Measurements from ENCODE around the gene TNPO1. TPM values are rescaled to one million over a fixed set of nuclear protein-coding genes. Genes with fewer than 3 reads are reported as not detected.

Gene TNPO1
- total RNA-seq, 3 donors from 2014 or later (not counting 1 experiment from before 2014, with no cell fraction given), result 64.9 to 98.3 (median 97.6) TPM

DNA sequence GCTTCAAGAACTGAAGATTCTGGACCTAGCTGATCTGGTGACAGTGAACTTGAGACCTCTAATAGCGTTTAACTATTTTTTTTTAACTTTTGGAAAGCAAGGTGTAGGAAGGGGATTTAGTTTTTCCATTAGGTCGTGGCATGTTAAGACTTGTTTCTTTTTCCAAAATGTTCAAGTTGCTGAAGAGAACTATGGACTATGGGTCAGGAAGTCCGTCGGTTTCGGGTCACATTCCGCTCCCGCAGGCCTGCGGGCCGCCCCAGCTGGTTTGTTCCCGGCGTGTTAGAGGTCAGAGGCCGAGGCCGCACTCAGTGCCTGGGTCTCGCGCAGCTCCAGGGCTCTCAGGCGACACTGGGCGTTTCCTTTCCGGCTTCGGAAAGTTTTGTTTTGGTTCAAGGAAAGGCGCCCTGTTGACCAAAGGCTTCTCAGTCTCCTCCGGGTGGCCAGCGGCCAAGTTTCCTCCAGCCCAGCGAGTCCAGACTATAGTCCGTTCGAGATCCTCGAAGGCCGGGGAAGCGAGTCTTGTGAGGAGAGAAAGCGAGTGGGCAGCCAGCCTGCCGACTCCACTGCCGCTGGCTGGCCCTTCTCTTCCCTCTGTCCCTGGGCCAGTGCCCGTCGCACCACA is 138.8 kb downstream of the TNPO1 start:
- TF ChIP-seq, protein P1, sequence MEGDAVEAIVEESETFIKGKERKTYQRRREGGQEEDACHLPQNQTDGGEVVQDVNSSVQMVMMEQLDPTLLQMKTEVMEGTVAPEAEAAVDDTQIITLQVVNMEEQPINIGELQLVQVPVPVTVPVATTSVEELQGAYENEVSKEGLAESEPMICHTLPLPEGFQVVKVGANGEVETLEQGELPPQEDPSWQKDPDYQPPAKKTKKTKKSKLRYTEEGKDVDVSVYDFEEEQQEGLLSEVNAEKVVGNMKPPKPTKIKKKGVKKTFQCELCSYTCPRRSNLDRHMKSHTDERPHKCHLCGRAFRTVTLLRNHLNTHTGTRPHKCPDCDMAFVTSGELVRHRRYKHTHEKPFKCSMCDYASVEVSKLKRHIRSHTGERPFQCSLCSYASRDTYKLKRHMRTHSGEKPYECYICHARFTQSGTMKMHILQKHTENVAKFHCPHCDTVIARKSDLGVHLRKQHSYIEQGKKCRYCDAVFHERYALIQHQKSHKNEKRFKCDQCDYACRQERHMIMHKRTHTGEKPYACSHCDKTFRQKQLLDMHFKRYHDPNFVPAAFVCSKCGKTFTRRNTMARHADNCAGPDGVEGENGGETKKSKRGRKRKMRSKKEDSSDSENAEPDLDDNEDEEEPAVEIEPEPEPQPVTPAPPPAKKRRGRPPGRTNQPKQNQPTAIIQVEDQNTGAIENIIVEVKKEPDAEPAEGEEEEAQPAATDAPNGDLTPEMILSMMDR (IDR thresholded peaks at IDR 0.05), result no peak
- Mint-ChIP-seq H3K27me3 (ENCODE audit: low read depth in 2 of 2) (peaks cover 1 to 7% of the 10 kb centered on the region in 2 donors), H3K27ac (peak overlapping the region; percentile 82 to 98), H3K36me3 (no peaks in the 10 kb centered on the region), H3K9me3 (no peaks in the 10 kb centered on the region), H3K4me3 (peak overlapping the region; percentile 92), H3K4me1 (peaks cover 27 to 33% of the 10 kb centered on the region in 2 donors)
- WGBS (ENCODE audit: insufficient coverage), result 5% methylated on average over 33 of the region's 33 CpGs
- Histone ChIP-seq H3K27ac (ENCODE audit: low read length) (peak overlapping the region; percentile 23), H3K36me3 (ENCODE audit: control insufficient read depth, insufficient read depth, low read length) (no peaks in the 10 kb centered on the region), H3K4me1 (ENCODE audit: control insufficient read depth, insufficient read depth, low read length) (peaks cover 10% of the 10 kb centered on the region), H3K4me3 (ENCODE audit: low read length) (peak overlapping the region; percentile 51), H3K27me3 (ENCODE audit: control insufficient read depth, insufficient read depth, low read length) (peaks cover 11% of the 10 kb centered on the region), H3K9me3 (ENCODE audit: control insufficient read depth, insufficient read depth, low read length) (no peaks in the 10 kb centered on the region)
- ATAC-seq (peak; percentile 38 to 49 (median 41)), DNase-seq (no peak)
- intact Hi-C loops (cut with micrococcal nuclease), result loop anchor here (5.0 kb wide), 3 partner anchors 108 to 247 kb away; partner anchors contain the start of gene TNPO1

GRCh38 chr5:72955768-72956323 is 139.4 kb downstream of the TNPO1 start, which contains the start of gene FCHO2:
Gene FCHO2 (plus strand): TSS chr5:72956041. CDS start chr5:72956097, 56 bp downstream.
- H3K36me3 Mint-ChIP-seq, result no peaks in the 10 kb centered on the region
- H3K4me1 Mint-ChIP-seq, result peaks cover 27 to 33% of the 10 kb centered on the region in 2 donors
- peak within 1 kb of the TSS; percentile 51 for H3K4me3 ChIP-seq (ENCODE audit: low read length)
- H3K27me3 Mint-ChIP-seq (ENCODE audit: low read depth in 2 of 2), result peaks cover 0 to 6% of the 10 kb centered on the region in 2 donors
- peaks cover 11% of the 10 kb centered on the region for H3K27me3 ChIP-seq (ENCODE audit: control insufficient read depth, insufficient read depth, low read length)
- peak; percentile 96 to 99 (median 97) for ATAC-seq
- H3K36me3 ChIP-seq (ENCODE audit: control insufficient read depth, insufficient read depth, low read length), result no peaks in the 10 kb centered on the region
- TF ChIP-seq, protein P1 (IDR thresholded peaks at IDR 0.05), result peak; percentile 70
- H3K27ac Mint-ChIP-seq, result peak within 1 kb of the TSS; percentile 82 to 98
- WGBS (ENCODE audit: insufficient coverage), result under 1% methylated on average over 64 of the region's 64 CpGs
- DNase-seq, result peak; percentile 98
- peak within 1 kb of the TSS; percentile 23 for H3K27ac ChIP-seq (ENCODE audit: low read length)
- H3K9me3 ChIP-seq (ENCODE audit: control insufficient read depth, insufficient read depth, low read length), result no peaks in the 10 kb centered on the region
- H3K9me3 Mint-ChIP-seq, result no peaks in the 10 kb centered on the region
- intact Hi-C loops (cut with micrococcal nuclease), result loop anchor here (5.0 kb wide), 3 partner anchors 109 to 246 kb away; partner anchors contain the start of gene TNPO1
- H3K4me3 Mint-ChIP-seq, result peak within 1 kb of the TSS; percentile 95
- peaks cover 10% of the 10 kb centered on the region for H3K4me1 ChIP-seq (ENCODE audit: control insufficient read depth, insufficient read depth, low read length)

DNA sequence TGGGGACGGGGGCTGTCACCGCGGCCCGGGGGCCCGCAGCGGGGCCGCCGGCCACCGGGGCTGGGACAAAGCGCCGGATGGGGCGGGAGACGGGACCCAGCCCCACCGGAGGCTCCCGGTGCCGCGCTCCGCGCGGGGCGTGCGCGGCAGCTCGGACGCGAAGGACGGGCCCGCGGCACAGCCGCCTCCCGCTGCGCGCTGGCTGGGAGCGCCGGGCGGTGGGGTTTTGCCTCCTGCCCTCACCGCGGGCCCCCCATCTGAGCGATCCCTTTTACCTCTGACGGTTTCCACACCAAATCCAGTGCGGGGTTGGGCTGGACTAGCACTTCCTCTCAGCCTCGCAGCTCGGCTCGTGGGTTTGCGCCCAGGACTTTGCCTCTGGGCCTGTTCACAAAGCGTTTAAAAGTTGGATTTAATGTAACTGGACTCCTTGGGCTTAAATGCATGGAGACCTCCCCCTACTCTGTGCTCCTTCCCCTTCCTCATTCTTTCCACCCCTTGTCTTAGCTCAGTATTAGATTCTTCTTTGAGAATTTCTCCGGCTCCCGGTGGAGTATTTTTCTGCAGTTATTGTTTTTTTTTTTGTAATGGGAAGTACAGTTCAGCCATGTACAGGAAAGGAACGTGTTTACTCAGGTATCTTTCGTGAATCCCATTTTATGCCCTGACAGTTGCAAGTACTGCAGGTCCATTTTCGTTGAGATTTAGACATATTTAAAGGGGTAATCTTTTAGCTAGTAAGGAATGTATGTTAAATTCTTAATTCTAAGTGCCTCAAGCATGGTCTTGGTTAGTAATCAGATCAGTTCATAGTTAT is 140.1 kb downstream of the TNPO1 start:
- Histone ChIP-seq H3K9me3 (ENCODE audit: control insufficient read depth, insufficient read depth, low read length) (no peaks in the 10 kb centered on the region), H3K27ac (ENCODE audit: low read length) (no peak overlapping the region), H3K4me1 (ENCODE audit: control insufficient read depth, insufficient read depth, low read length) (peaks cover 10% of the 10 kb centered on the region), H3K36me3 (ENCODE audit: control insufficient read depth, insufficient read depth, low read length) (no peaks in the 10 kb centered on the region), H3K27me3 (ENCODE audit: control insufficient read depth, insufficient read depth, low read length) (peaks cover 11% of the 10 kb centered on the region), H3K4me3 (ENCODE audit: low read length) (peak overlapping the region; percentile 51)
- Mint-ChIP-seq H3K4me1 (peaks cover 27 to 33% of the 10 kb centered on the region in 2 donors), H3K27me3 (ENCODE audit: low read depth in 2 of 2) (peaks cover 0 to 6% of the 10 kb centered on the region in 2 donors), H3K27ac (peak overlapping the region; percentile 82 to 98), H3K9me3 (no peaks in the 10 kb centered on the region), H3K36me3 (no peaks in the 10 kb centered on the region), H3K4me3 (peak overlapping the region; percentile 95)
- intact Hi-C loops (cut with micrococcal nuclease), result loop anchor here (5.0 kb wide), 3 partner anchors 109 to 246 kb away; partner anchors contain the start of gene TNPO1
- TF ChIP-seq, protein P1 (IDR thresholded peaks at IDR 0.05), result no peak
- peak; percentile 35 to 52 for DNase-seq
- peak; percentile 42 to 55 (median 52) for ATAC-seq
- 2% methylated on average over 51 of the region's 51 CpGs for WGBS (ENCODE audit: insufficient coverage)

Data from natural killer cell (primary cell).